ENCODE data around the gene TMTC2. TPM values are rescaled to one million over a fixed set of nuclear protein-coding genes. Genes with fewer than 3 reads are reported as not detected.
"Not testable (repeated sequence)": the region's sequence is repeated elsewhere in the genome, so short reads cannot be mapped to it uniquely, and the experiment has no call there.

Gene TMTC2
- polyA plus RNA-seq, 1 experiment = 1.6 TPM

- Histone ChIP-seq H3K9me3 (ENCODE audit: control insufficient read depth, insufficient read depth, low read length) (peaks cover 6% of the 10 kb centered on the region; the same call in 1 of the 2 replicates), H3K27ac (ENCODE audit: low read depth, low read length) (no peak overlapping the region), H3K27me3 (ENCODE audit: control insufficient read depth, insufficient read depth, low read length) (no peaks in the 10 kb centered on the region), H3K4me3 (ENCODE audit: low read depth, low read length) (no peak overlapping the region)
- ChIA-PET CTCF (no interaction called here), POLR2A (no interaction called here)
- TF ChIP-seq CTCF (IDR thresholded peaks at IDR 0.05; ENCODE audit: low read depth, low read length) = no peak
- DNase-seq (ENCODE audit: low read depth, low spot score) = no peak
These were observed 117.9 kb downstream of the TMTC2 start for GRCh38 chr12:82804601-82805000.

GRCh38 chr12:82805004-82805403 is 118.3 kb downstream of the TMTC2 start:
- CTCF ChIA-PET; POLR2A ChIA-PET; H3K27me3 ChIP-seq (ENCODE audit: control insufficient read depth, insufficient read depth, low read length); H3K4me3 ChIP-seq (ENCODE audit: low read depth, low read length); H3K27ac ChIP-seq (ENCODE audit: low read depth, low read length); DNase-seq (ENCODE audit: low read depth, low spot score); H3K9me3 ChIP-seq (ENCODE audit: control insufficient read depth, insufficient read depth, low read length): not testable (repeated sequence)

- H3K27me3 ChIP-seq (ENCODE audit: control insufficient read depth, insufficient read depth, low read length) = no peaks in the 10 kb centered on the region
- H3K9me3 ChIP-seq (ENCODE audit: control insufficient read depth, insufficient read depth, low read length) = peaks cover 6% of the 10 kb centered on the region; the same call in 1 of the 2 replicates
- DNase-seq (ENCODE audit: low read depth, low spot score) = no peak
- no peak overlapping the region for H3K27ac ChIP-seq (ENCODE audit: low read depth, low read length)
- ChIA-PET CTCF (no interaction called here), POLR2A (no interaction called here)
- H3K4me3 ChIP-seq (ENCODE audit: low read depth, low read length) = no peak overlapping the region
- TF ChIP-seq CTCF (IDR thresholded peaks at IDR 0.05; ENCODE audit: low read depth, low read length) = no peak
These were observed 119.2 kb downstream of the TMTC2 start for GRCh38 chr12:82805812-82806497.

- ChIA-PET POLR2A (interaction anchor here (0.6 kb wide), 1 partner anchor 46 kb away, joined by 7 read pairs; no protein-coding TSS in a partner anchor), CTCF (interaction anchor here (0.6 kb wide), 1 partner anchor 198 kb away, joined by 5 read pairs; no protein-coding TSS in a partner anchor)
- DNase-seq (ENCODE audit: low read depth, low spot score) = no peak
- no peaks in the 10 kb centered on the region for H3K27me3 ChIP-seq (ENCODE audit: control insufficient read depth, insufficient read depth, low read length)
- no peak overlapping the region for H3K27ac ChIP-seq (ENCODE audit: low read depth, low read length)
- no peak for TF ChIP-seq CTCF (IDR thresholded peaks at IDR 0.05; ENCODE audit: low read depth, low read length)
- H3K4me3 ChIP-seq (ENCODE audit: low read depth, low read length) = no peak overlapping the region
- peaks cover 1% of the 10 kb centered on the region; the same call in 1 of the 2 replicates for H3K9me3 ChIP-seq (ENCODE audit: control insufficient read depth, insufficient read depth, low read length)
These were observed 120.5 kb downstream of the TMTC2 start for GRCh38 chr12:82807132-82807737.

- TF ChIP-seq CTCF (IDR thresholded peaks at IDR 0.05; ENCODE audit: low read depth, low read length) = no peak
- H3K4me3 ChIP-seq (ENCODE audit: low read depth, low read length) = no peak overlapping the region
- DNase-seq (ENCODE audit: low read depth, low spot score) = no peak
- ChIA-PET CTCF (no interaction called here), POLR2A (no interaction called here)
- H3K27me3 ChIP-seq (ENCODE audit: control insufficient read depth, insufficient read depth, low read length) = no peaks in the 10 kb centered on the region
- no peaks in the 10 kb centered on the region for H3K9me3 ChIP-seq (ENCODE audit: control insufficient read depth, insufficient read depth, low read length)
- no peak overlapping the region for H3K27ac ChIP-seq (ENCODE audit: low read depth, low read length)
These were observed 123.9 kb downstream of the TMTC2 start for GRCh38 chr12:82810568-82810967.
